ENCODE results near the gene RFX5.
"Not testable (repeated sequence)": the region's sequence is repeated elsewhere in the genome, so short reads cannot be mapped to it uniquely, and the experiment has no call there.

RFX5 gene

GRCh38 chr1:151352021-151352718 is 5.1 kb upstream of the RFX5 start:
- Histone ChIP-seq H2AFZ (ENCODE audit: low read depth, low read length, severe bottlenecking) (no peak overlapping the region), H3K27ac (ENCODE audit: low read depth, low read length) (no peak overlapping the region), H3K9me3 (ENCODE audit: insufficient read depth, low read length) (no peaks in the 10 kb centered on the region; the same call in 1 of the 2 replicates), H4K20me1 (ENCODE audit: low read depth, low read length) (no peaks in the 10 kb centered on the region), H3K27me3 (ENCODE audit: low read length) (no peaks in the 10 kb centered on the region), H3K36me3 (ENCODE audit: low read length) (no peaks in the 10 kb centered on the region), H3K9ac (ENCODE audit: low read length) (no peak overlapping the region), H3K9me2 (replicated peaks; ENCODE audit: insufficient read depth, low read length) (no peaks in the 10 kb centered on the region), H3K4me3 (ENCODE audit: insufficient read depth, low read length, poor library complexity, severe bottlenecking) (no peak overlapping the region), H3K79me2 (ENCODE audit: insufficient read depth, low read length) (no peaks in the 10 kb centered on the region), H3F3A (ENCODE audit: insufficient read depth) (no peaks in the 10 kb centered on the region), H3K4me2 (ENCODE audit: low read depth, low read length, poor library complexity, severe bottlenecking) (no peak overlapping the region)
- TF ChIP-seq CTCF (IDR thresholded peaks at IDR 0.05; ENCODE audit: insufficient read depth, low read length, poor library complexity, severe bottlenecking) (no peak), EZH2phosphoT487 (conservative IDR thresholded peaks at IDR 0.05; ENCODE audit: low read length) (no peak)

- not testable (repeated sequence) for H3K4me3 ChIP-seq (ENCODE audit: insufficient read depth, low read length, poor library complexity, severe bottlenecking); H3K9me2 ChIP-seq (replicated peaks; ENCODE audit: insufficient read depth, low read length); H3K27ac ChIP-seq (ENCODE audit: low read depth, low read length); H3K36me3 ChIP-seq (ENCODE audit: low read length); H4K20me1 ChIP-seq (ENCODE audit: low read depth, low read length); H3K9me3 ChIP-seq (ENCODE audit: insufficient read depth, low read length); H3K4me2 ChIP-seq (ENCODE audit: low read depth, low read length, poor library complexity, severe bottlenecking); H3K27me3 ChIP-seq (ENCODE audit: low read length); H2AFZ ChIP-seq (ENCODE audit: low read depth, low read length, severe bottlenecking); H3K9ac ChIP-seq (ENCODE audit: low read length); H3F3A ChIP-seq (ENCODE audit: insufficient read depth)
- H3K79me2 ChIP-seq (ENCODE audit: insufficient read depth, low read length), result peaks cover 11% of the 10 kb centered on the region
These were observed 3.3 kb upstream of the RFX5 start for GRCh38 chr1:151350323-151350722.

- no peaks in the 10 kb centered on the region for H4K20me1 ChIP-seq (ENCODE audit: low read depth, low read length)
- peaks cover 11% of the 10 kb centered on the region for H3K79me2 ChIP-seq (ENCODE audit: insufficient read depth, low read length)
- H3K27ac ChIP-seq (ENCODE audit: low read depth, low read length), result peak overlapping the region; percentile 72
- H3K9me2 ChIP-seq (replicated peaks; ENCODE audit: insufficient read depth, low read length), result no peaks in the 10 kb centered on the region
- peak overlapping the region; percentile 55 for H3K4me3 ChIP-seq (ENCODE audit: insufficient read depth, low read length, poor library complexity, severe bottlenecking)
- no peaks in the 10 kb centered on the region for H3F3A ChIP-seq (ENCODE audit: insufficient read depth)
- peak overlapping the region; percentile 53 for H3K9ac ChIP-seq (ENCODE audit: low read length)
- H3K9me3 ChIP-seq (ENCODE audit: insufficient read depth, low read length), result no peaks in the 10 kb centered on the region; the same call in 1 of the 2 replicates
- TF ChIP-seq EZH2phosphoT487 (conservative IDR thresholded peaks at IDR 0.05; ENCODE audit: low read length) (no peak), CTCF (IDR thresholded peaks at IDR 0.05; ENCODE audit: insufficient read depth, low read length, poor library complexity, severe bottlenecking) (no peak)
- no peaks in the 10 kb centered on the region for H3K27me3 ChIP-seq (ENCODE audit: low read length)
- no peaks in the 10 kb centered on the region for H3K36me3 ChIP-seq (ENCODE audit: low read length)
- peak overlapping the region; percentile 80 for H3K4me2 ChIP-seq (ENCODE audit: low read depth, low read length, poor library complexity, severe bottlenecking)
- H2AFZ ChIP-seq (ENCODE audit: low read depth, low read length, severe bottlenecking), result peak overlapping the region; percentile 81
These were observed 633 bp upstream of the RFX5 start for GRCh38 chr1:151347523-151348246.

All from SU-DHL-6 (cell line).